Body of pancreas (tissue), 4 donors: ENCODE results near the gene DAPK3. TPM values are rescaled to one million over a fixed set of nuclear protein-coding genes. Genes with fewer than 3 reads are reported as not detected.
"Not testable (repeated sequence)": the region's sequence is repeated elsewhere in the genome, so short reads cannot be mapped to it uniquely, and the experiment has no call there.

Experiments
- ATAC-seq: fragments of 150-250 bp; one replicate; pipeline ENCODE4 v1.9.1; 2016
- DNase-seq, 4 donors: peaks; one replicate each; pipeline ENCODE4 v3.0.0-alpha.2; 2019
- H3K27ac ChIP-seq, 4 donors: fragments of 200-600 bp; sonication (generic); 1 replicate in 3 of 4; 2 replicates in 1 of 4; pipeline versions ENCODE4 v1.5.1 to v1.6.1; 2016 to 2019; ENCODE audit warnings: mild to moderate bottlenecking in 1 of 4, mixed read lengths in 1 of 4, moderate library complexity in 1 of 4
- H3K27me3 ChIP-seq, 2 donors: fragments of 200-600 bp; sonication (generic); one replicate each; pipeline ENCODE4 v1.6.0; 2016; ENCODE audit warnings: mild to moderate bottlenecking in 1 of 2
- H3K36me3 ChIP-seq, 2 donors: fragments of 200-600 bp; sonication (generic); replicated peaks in 1 of 2; 2 replicates each; pipeline ENCODE4 v1.5.1; 2016; ENCODE audit warnings: low read depth in 2 of 2; ENCODE audit not compliant: insufficient read depth in 1 of 2
- H3K4me1 ChIP-seq: fragments of 200-600 bp; sonication (generic); one replicate; pipeline ENCODE4 v1.6.0; 2016
- H3K4me3 ChIP-seq, 2 donors: fragments of 200-600 bp; sonication (generic); 1 replicate in 1 of 2; 2 replicates in 1 of 2; pipeline ENCODE4 v1.5.1; 2016 to 2019
- H3K9me3 ChIP-seq, 3 donors: fragments of 200-600 bp; sonication (generic); 1 replicate in 2 of 3; 2 replicates in 1 of 3; pipeline ENCODE4 v1.5.1; 2016
- CTCF ChIP-seq, 7 experiments: fragments of 450-650 bp in 4 of 7; fragments of 200-600 bp in 3 of 7; sonication (generic) in 3 of 7; IDR thresholded peaks; one replicate each; pipeline ENCODE4 v1.5.1; 2016 to 2019; ENCODE audit warnings: antibody characterized with exemption in 7 of 7
- POLR2A ChIP-seq, 3 donors: fragments of 450-650 bp; IDR thresholded peaks; one replicate each; pipeline ENCODE4 v1.6.1; 2016; ENCODE audit warnings: antibody characterized with exemption in 3 of 3, mild to moderate bottlenecking in 2 of 3
- WGBS, 2 donors: methylation state at CpG; one replicate each; pipeline ENCODE4 v1.1.5; 2017; 5-methylcytosine and 5-hydroxymethylcytosine counted together
- intact Hi-C: fragments of 100-400 bp; cut with DNase I; formaldehyde crosslinking; loops from one replicate; pipeline ENCODE4 v1.15.1; 2023
- total RNA-seq, 2 donors: library from RNA; depleted of rRNA; stranded (reverse); fragments of >200 nt; gene quantifications; one replicate each; pipeline ENCODE4 v1.1.0, GENCODE V29; 2016

Gene DAPK3
- total RNA-seq, 2 donors from 2014 or later, result 44.5 to 47.7 TPM

GRCh38 chr19:3959766-3960131 lies 11.2 kb downstream of the DAPK3 start:
- no peak overlapping the region for H3K4me3 ChIP-seq
- H3K4me1 ChIP-seq, result no peaks in the 10 kb centered on the region
- no peak for ATAC-seq
- no peaks in the 10 kb centered on the region for H3K9me3 ChIP-seq
- peaks cover 30 to 40% of the 10 kb centered on the region in 2 donors for H3K36me3 ChIP-seq
- H3K27me3 ChIP-seq, result no peaks in the 10 kb centered on the region
- no peak overlapping the region for H3K27ac ChIP-seq
- no peak for DNase-seq
- no peak for TF ChIP-seq POLR2A (IDR thresholded peaks at IDR 0.05)
- intact Hi-C loops, result no loop called here
- WGBS, 2 donors, result 92 to 100% methylated on average over 7 to 12 of the region's 15 CpGs

- no peaks in the 10 kb centered on the region for H3K27me3 ChIP-seq
- H3K27ac ChIP-seq, result no peak overlapping the region
- no peaks in the 10 kb centered on the region for H3K4me1 ChIP-seq
- TF ChIP-seq POLR2A (IDR thresholded peaks at IDR 0.05), result no peak
- no peak for TF ChIP-seq CTCF (IDR thresholded peaks at IDR 0.05)
- intact Hi-C loops, result no loop called here
- WGBS, 2 donors, result 97 to 98% methylated on average over 44 to 45 of the region's 86 CpGs
- no peaks in the 10 kb centered on the region for H3K9me3 ChIP-seq
- peaks cover 30 to 38% of the 10 kb centered on the region in 2 donors for H3K36me3 ChIP-seq
- DNase-seq (no peak), ATAC-seq (no peak)
- no peak overlapping the region for H3K4me3 ChIP-seq
These were observed 11.8 kb downstream of the DAPK3 start for GRCh38 chr19:3958836-3959765.

- Histone ChIP-seq H3K4me1 (peaks cover 12% of the 10 kb centered on the region), H3K9me3 (no peaks in the 10 kb centered on the region), H3K27ac (no peak overlapping the region), H3K27me3 (no peaks in the 10 kb centered on the region), H3K36me3 (peaks cover 13% of the 10 kb centered on the region in 2 donors), H3K4me3 (no peak overlapping the region)
- TF ChIP-seq CTCF (IDR thresholded peaks at IDR 0.05) (no peak), POLR2A (IDR thresholded peaks at IDR 0.05) (no peak)
- no peak for DNase-seq
- ATAC-seq, result no peak
- WGBS, 2 donors, result 94% methylated on average over 10 of the region's 10 CpGs; no CpG with 5 or more reads in 1 of the 2 donors
- intact Hi-C loops, result no loop called here
These were observed 15.2 kb downstream of the DAPK3 start for GRCh38 chr19:3955688-3956087.

GRCh38 chr19:3955276-3955675 lies 15.6 kb downstream of the DAPK3 start:
- intact Hi-C loops, H3K9me3 ChIP-seq, H3K4me3 ChIP-seq, ATAC-seq, H3K27ac ChIP-seq, DNase-seq, H3K27me3 ChIP-seq: not testable (repeated sequence)
- Histone ChIP-seq H3K36me3 (peaks cover 12 to 13% of the 10 kb centered on the region in 2 donors), H3K4me1 (peaks cover 17% of the 10 kb centered on the region)
- 92 to 97% methylated on average over 13 of the region's 13 CpGs for WGBS, 2 donors

- H3K27me3 ChIP-seq, result no peaks in the 10 kb centered on the region
- ATAC-seq (no peak), DNase-seq (no peak)
- WGBS, 2 donors, result 93 to 100% methylated on average over 2 to 12 of the region's 12 CpGs
- no peaks in the 10 kb centered on the region for H3K9me3 ChIP-seq
- no peak overlapping the region for H3K4me3 ChIP-seq
- TF ChIP-seq POLR2A (IDR thresholded peaks at IDR 0.05) (no peak), CTCF (IDR thresholded peaks at IDR 0.05) (no peak)
- no peak overlapping the region for H3K27ac ChIP-seq
- peaks cover 22% of the 10 kb centered on the region for H3K4me1 ChIP-seq
- intact Hi-C loops, result no loop called here
- H3K36me3 ChIP-seq, result peaks cover 8 to 12% of the 10 kb centered on the region in 2 donors
These were observed 16.8 kb downstream of the DAPK3 start for GRCh38 chr19:3954107-3954506.

- WGBS, 2 donors, result 93% methylated on average over 9 of the region's 9 CpGs
- H3K4me3 ChIP-seq, H3K36me3 ChIP-seq, ATAC-seq, H3K27me3 ChIP-seq, H3K9me3 ChIP-seq, DNase-seq, intact Hi-C loops, H3K27ac ChIP-seq: not testable (repeated sequence)
- H3K4me1 ChIP-seq, result peaks cover 22% of the 10 kb centered on the region
These were observed 18.1 kb downstream of the DAPK3 start for GRCh38 chr19:3952755-3953276.
